Left hindlimb (tissue), 1 donor: Measurements from ENCODE around the gene TIGAR.

ENCODE experiments used
- DNase-seq: peaks from one replicate; pipeline ENCODE4 v3.0.0-alpha.2; 2018

Gene TIGAR

GRCh38 chr12:4307593-4308333 lies 13.2 kb upstream of the TIGAR start:
- DNase-seq, result peak; percentile 71

GRCh38 chr12:4308334-4308950 lies 12.6 kb upstream of the TIGAR start:
- no peak for DNase-seq

GRCh38 chr12:4311776-4312175 lies 9.2 kb upstream of the TIGAR start:
- DNase-seq, result no peak

GRCh38 chr12:4312251-4312650 lies 8.8 kb upstream of the TIGAR start:
- no peak for DNase-seq

- DNase-seq, result no peak
Observed at GRCh38 chr12:4320497-4320852, 538 bp upstream of the TIGAR start.

GRCh38 chr12:4322726-4323125 lies 1.7 kb downstream of the TIGAR start:
- no peak for DNase-seq

GRCh38 chr12:4323396-4323795 lies 2.4 kb downstream of the TIGAR start:
- DNase-seq, result no peak

GRCh38 chr12:4324366-4324765 lies 3.4 kb downstream of the TIGAR start:
- DNase-seq, result no peak

GRCh38 chr12:4325966-4326365 lies 5.0 kb downstream of the TIGAR start:
- no peak for DNase-seq

- no peak for DNase-seq
Observed at GRCh38 chr12:4327293-4327692, 6.3 kb downstream of the TIGAR start.

GRCh38 chr12:4330203-4330602 lies 9.2 kb downstream of the TIGAR start:
- no peak for DNase-seq

- no peak for DNase-seq
Observed at GRCh38 chr12:4331221-4331620, 10.2 kb downstream of the TIGAR start.

- no peak for DNase-seq
Observed at GRCh38 chr12:4331842-4332241, 10.8 kb downstream of the TIGAR start.

- no peak for DNase-seq
Observed at GRCh38 chr12:4346931-4347330, 25.9 kb downstream of the TIGAR start.

- DNase-seq, result no peak
Observed at GRCh38 chr12:4353785-4354208, 32.8 kb downstream of the TIGAR start.

GRCh38 chr12:4355156-4356040 lies 34.4 kb downstream of the TIGAR start:
- no peak for DNase-seq

GRCh38 chr12:4356041-4356327 lies 35.0 kb downstream of the TIGAR start:
- DNase-seq, result no peak

GRCh38 chr12:4366090-4366489 lies 45.1 kb downstream of the TIGAR start:
- no peak for DNase-seq

GRCh38 chr12:4369548-4369947 lies 48.5 kb downstream of the TIGAR start:
- no peak for DNase-seq

- no peak for DNase-seq
Observed at GRCh38 chr12:4370265-4370664, 49.3 kb downstream of the TIGAR start.

- DNase-seq, result no peak
Observed at GRCh38 chr12:4372653-4373052, 51.6 kb downstream of the TIGAR start.

GRCh38 chr12:4375449-4375848 lies 54.4 kb downstream of the TIGAR start:
- no peak for DNase-seq

- DNase-seq, result no peak
Observed at GRCh38 chr12:4378772-4379171, 57.8 kb downstream of the TIGAR start.

GRCh38 chr12:4379405-4379804 lies 58.4 kb downstream of the TIGAR start, which contains the start of gene FGF23:
Gene FGF23 (minus strand): TSS chr12:4379712. CDS start chr12:4379582, 130 bp downstream.
- peak; percentile 43 for DNase-seq
